Neural cell (in vitro differentiated cells): ENCODE measurements around the gene ALK. TPM values are rescaled to one million over a fixed set of nuclear protein-coding genes. Genes with fewer than 3 reads are reported as not detected.

Source experiments
- H2AFZ ChIP-seq: fragments of 200-600, 300-800 bp; sonication (generic), shearing (Covaris generic); 2 replicates; pipeline ENCODE4 v1.6.0; 2014; ENCODE audit warnings: low read depth, mild to moderate bottlenecking, antibody characterized with exemption, low read length, moderate library complexity
- H3F3A ChIP-seq: fragments of 200-600 bp; shearing (Covaris generic); 2 replicates; pipeline ENCODE4 v1.6.1; 2016; ENCODE audit warnings: mild to moderate bottlenecking, moderate library complexity, mixed read lengths, antibody characterized with exemption, low read length; ENCODE audit not compliant: insufficient read depth, poor library complexity, severe bottlenecking
- H3K27ac ChIP-seq: fragments of 200-600, 300-800 bp; sonication (generic), shearing (Covaris generic); 2 replicates; pipeline ENCODE4 v1.5.1; 2014; ENCODE audit warnings: mild to moderate bottlenecking, low read length, moderate library complexity
- H3K27me3 ChIP-seq: fragments of 300-800, 200-600 bp; sonication (generic), shearing (Covaris generic); 2 replicates; pipeline ENCODE4 v1.6.0; 2014; ENCODE audit warnings: mild to moderate bottlenecking, low read depth, low read length, moderate library complexity; ENCODE audit not compliant: insufficient read depth
- H3K36me3 ChIP-seq: fragments of 300-800, 200-600 bp; sonication (generic), shearing (Covaris generic); 2 replicates; pipeline ENCODE4 v1.5.1; 2014; ENCODE audit warnings: mild to moderate bottlenecking, antibody characterized with exemption, low read length, moderate library complexity; ENCODE audit not compliant: insufficient read depth
- H3K4me2 ChIP-seq: fragments of 300-800, 200-600 bp; sonication (generic), shearing (Covaris generic); 2 replicates; pipeline ENCODE4 v1.6.0; 2014; ENCODE audit warnings: mild to moderate bottlenecking, low read length
- H3K4me3 ChIP-seq: fragments of 300-800, 200-600 bp; sonication (generic), shearing (Covaris generic); 2 replicates; pipeline ENCODE4 v1.5.1; 2014; ENCODE audit warnings: mild to moderate bottlenecking, low read length, moderate library complexity
- H3K79me2 ChIP-seq: fragments of 200-600 bp; shearing (Covaris generic); replicated peaks from 2 replicates; pipeline ENCODE4 v1.6.0; 2014; ENCODE audit warnings: mild to moderate bottlenecking, low read length, moderate library complexity; ENCODE audit not compliant: insufficient read depth
- H3K9ac ChIP-seq: fragments of 300-800, 200-600 bp; sonication (generic), shearing (Covaris generic); 2 replicates; pipeline ENCODE4 v1.6.1; 2016; ENCODE audit warnings: mild to moderate bottlenecking, low read length, mixed read lengths
- H3K9me2 ChIP-seq: fragments of 200-600 bp; shearing (Covaris generic); 2 replicates; pipeline ENCODE4 v1.6.1; 2016; ENCODE audit warnings: mild to moderate bottlenecking, low read length, mixed read lengths; ENCODE audit not compliant: insufficient read depth
- H3K9me3 ChIP-seq: fragments of 200-600, 300-800 bp; sonication (generic), shearing (Covaris generic); 2 replicates; pipeline ENCODE4 v1.6.1; 2016; ENCODE audit warnings: mild to moderate bottlenecking, mixed run types, low read length, moderate library complexity, mixed read lengths
- H4K20me1 ChIP-seq: fragments of 200-600 bp; shearing (Covaris generic); 2 replicates; pipeline ENCODE4 v1.6.1; 2016; ENCODE audit warnings: mild to moderate bottlenecking, mixed run types; ENCODE audit not compliant: insufficient read depth
- EP300 ChIP-seq: fragments of 450-650 bp; conservative IDR thresholded peaks from 2 replicates; pipeline ENCODE4 v1.6.1; 2014; ENCODE audit warnings: antibody characterized with exemption, mild to moderate bottlenecking, moderate library complexity; ENCODE audit not compliant: poor library complexity, severe bottlenecking
- EZH2 ChIP-seq: fragments of 200-600, 300-800 bp; shearing (Covaris generic), sonication (generic); IDR thresholded peaks from 2 replicates; pipeline ENCODE4 v1.6.1; 2014; ENCODE audit warnings: antibody characterized with exemption, low read length, borderline replicate concordance, mild to moderate bottlenecking; ENCODE audit not compliant: insufficient read depth, poor library complexity, severe bottlenecking
- MXI1 ChIP-seq: fragments of 450-650 bp; conservative IDR thresholded peaks from 2 replicates; pipeline ENCODE4 v1.6.1; 2014; ENCODE audit warnings: antibody characterized with exemption, mild to moderate bottlenecking; ENCODE audit not compliant: poor library complexity, severe bottlenecking
- POLR2AphosphoS5 ChIP-seq: IDR thresholded peaks from 2 replicates; pipeline ENCODE4 v1.6.1; 2012
- RAD21 ChIP-seq: fragments of 450-650 bp; conservative IDR thresholded peaks from 2 replicates; pipeline ENCODE4 v1.6.1; 2014; ENCODE audit warnings: antibody characterized with exemption, mild to moderate bottlenecking, moderate library complexity
- REST ChIP-seq: IDR thresholded peaks from 2 replicates; pipeline ENCODE4 v1.6.1; 2012; ENCODE audit warnings: borderline replicate concordance
- SMC3 ChIP-seq: fragments of 450-650 bp; conservative IDR thresholded peaks from 2 replicates; pipeline ENCODE4 v1.6.1; 2014; ENCODE audit warnings: antibody characterized with exemption, mild to moderate bottlenecking, moderate library complexity; ENCODE audit not compliant: poor library complexity
- TAF1 ChIP-seq: IDR thresholded peaks from 2 replicates; pipeline ENCODE4 v1.6.1; 2012; ENCODE audit warnings: low read depth
- polyA plus RNA-seq: library from polyadenylated mRNA; depleted of rRNA; stranded (reverse); fragments of >200 nt; gene quantifications from 2 replicates; pipeline ENCODE4 v1.2.3, GENCODE V29; 2014
- TF ChIP-seq, protein P1 (sequence below): fragments of 450-650 bp; IDR thresholded peaks from 2 replicates; pipeline ENCODE4 v1.5.1; 2014; ENCODE audit warnings: antibody characterized with exemption, mild to moderate bottlenecking, moderate library complexity; ENCODE audit not compliant: poor library complexity, severe bottlenecking

ALK gene
- polyA plus RNA-seq, 1 donor from 2014 or later = 7.1 TPM

DNA sequence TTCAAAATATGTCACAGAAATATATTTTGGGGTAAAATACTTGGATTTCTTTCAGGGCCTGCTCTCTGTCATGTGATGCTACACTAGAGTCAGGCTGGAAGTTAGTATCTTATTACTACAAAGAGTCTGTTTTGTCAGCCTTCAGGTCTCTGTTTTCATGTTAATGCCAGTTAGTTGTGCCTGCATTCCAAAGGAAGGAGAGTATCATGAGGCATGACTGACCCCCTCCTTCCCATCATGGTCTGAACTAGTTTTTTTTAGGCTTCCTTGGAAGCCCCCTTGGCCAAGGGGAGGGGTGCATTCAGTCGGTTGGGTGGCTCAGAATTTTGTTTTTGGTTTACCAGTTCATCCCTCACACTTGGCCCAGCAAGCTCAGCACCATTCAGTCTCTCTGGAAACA is 318.0 kb downstream of the ALK start:
- Histone ChIP-seq H3K36me3 (no peaks in the 10 kb centered on the region), H3K27ac (no peak overlapping the region), H3K79me2 (no peaks in the 10 kb centered on the region), H3K4me2 (no peak overlapping the region), H3K9me2 (no peaks in the 10 kb centered on the region), H3F3A (no peaks in the 10 kb centered on the region), H3K9me3 (no peaks in the 10 kb centered on the region), H3K9ac (no peak overlapping the region), H2AFZ (no peak overlapping the region), H3K27me3 (no peaks in the 10 kb centered on the region), H4K20me1 (no peaks in the 10 kb centered on the region), H3K4me3 (no peak overlapping the region)
- TF ChIP-seq RAD21 (no peak), POLR2AphosphoS5 (no peak), MXI1 (no peak), TAF1 (no peak), EZH2 (no peak), SMC3 (no peak), REST (no peak), EP300 (no peak)
- TF ChIP-seq, protein P1, sequence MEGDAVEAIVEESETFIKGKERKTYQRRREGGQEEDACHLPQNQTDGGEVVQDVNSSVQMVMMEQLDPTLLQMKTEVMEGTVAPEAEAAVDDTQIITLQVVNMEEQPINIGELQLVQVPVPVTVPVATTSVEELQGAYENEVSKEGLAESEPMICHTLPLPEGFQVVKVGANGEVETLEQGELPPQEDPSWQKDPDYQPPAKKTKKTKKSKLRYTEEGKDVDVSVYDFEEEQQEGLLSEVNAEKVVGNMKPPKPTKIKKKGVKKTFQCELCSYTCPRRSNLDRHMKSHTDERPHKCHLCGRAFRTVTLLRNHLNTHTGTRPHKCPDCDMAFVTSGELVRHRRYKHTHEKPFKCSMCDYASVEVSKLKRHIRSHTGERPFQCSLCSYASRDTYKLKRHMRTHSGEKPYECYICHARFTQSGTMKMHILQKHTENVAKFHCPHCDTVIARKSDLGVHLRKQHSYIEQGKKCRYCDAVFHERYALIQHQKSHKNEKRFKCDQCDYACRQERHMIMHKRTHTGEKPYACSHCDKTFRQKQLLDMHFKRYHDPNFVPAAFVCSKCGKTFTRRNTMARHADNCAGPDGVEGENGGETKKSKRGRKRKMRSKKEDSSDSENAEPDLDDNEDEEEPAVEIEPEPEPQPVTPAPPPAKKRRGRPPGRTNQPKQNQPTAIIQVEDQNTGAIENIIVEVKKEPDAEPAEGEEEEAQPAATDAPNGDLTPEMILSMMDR = no peak

GRCh38 chr2:29601872-29602271 is 319.5 kb downstream of the ALK start:
- Histone ChIP-seq H3K79me2 (no peaks in the 10 kb centered on the region), H3K9ac (no peak overlapping the region), H3K9me2 (no peaks in the 10 kb centered on the region), H2AFZ (no peak overlapping the region), H3K27ac (no peak overlapping the region), H3K4me3 (no peak overlapping the region), H3F3A (no peaks in the 10 kb centered on the region), H4K20me1 (no peaks in the 10 kb centered on the region), H3K27me3 (no peaks in the 10 kb centered on the region), H3K36me3 (no peaks in the 10 kb centered on the region), H3K4me2 (no peak overlapping the region), H3K9me3 (no peaks in the 10 kb centered on the region)
- TF ChIP-seq MXI1 (no peak), POLR2AphosphoS5 (no peak), TAF1 (no peak), EZH2 (no peak), SMC3 (no peak), EP300 (no peak), REST (no peak), RAD21 (no peak)
- TF ChIP-seq, protein P1 = no peak
